PC-9 (cell line): Measurements from ENCODE around the gene LY86.

ENCODE experiments used
- EZH2 ChIP-seq: fragments of 200-600 bp; sonication (generic); IDR thresholded peaks from 2 replicates; pipeline ENCODE4 v1.8.0; 2017; ENCODE audit warnings: antibody characterized with exemption, low read depth
- TF ChIP-seq, protein P1 (sequence below): fragments of 200-600 bp; sonication (generic); conservative IDR thresholded peaks from 2 replicates; pipeline ENCODE4 v1.6.1; 2017; ENCODE audit warnings: mixed run types, antibody characterized with exemption, mild to moderate bottlenecking, moderate library complexity

DNA sequence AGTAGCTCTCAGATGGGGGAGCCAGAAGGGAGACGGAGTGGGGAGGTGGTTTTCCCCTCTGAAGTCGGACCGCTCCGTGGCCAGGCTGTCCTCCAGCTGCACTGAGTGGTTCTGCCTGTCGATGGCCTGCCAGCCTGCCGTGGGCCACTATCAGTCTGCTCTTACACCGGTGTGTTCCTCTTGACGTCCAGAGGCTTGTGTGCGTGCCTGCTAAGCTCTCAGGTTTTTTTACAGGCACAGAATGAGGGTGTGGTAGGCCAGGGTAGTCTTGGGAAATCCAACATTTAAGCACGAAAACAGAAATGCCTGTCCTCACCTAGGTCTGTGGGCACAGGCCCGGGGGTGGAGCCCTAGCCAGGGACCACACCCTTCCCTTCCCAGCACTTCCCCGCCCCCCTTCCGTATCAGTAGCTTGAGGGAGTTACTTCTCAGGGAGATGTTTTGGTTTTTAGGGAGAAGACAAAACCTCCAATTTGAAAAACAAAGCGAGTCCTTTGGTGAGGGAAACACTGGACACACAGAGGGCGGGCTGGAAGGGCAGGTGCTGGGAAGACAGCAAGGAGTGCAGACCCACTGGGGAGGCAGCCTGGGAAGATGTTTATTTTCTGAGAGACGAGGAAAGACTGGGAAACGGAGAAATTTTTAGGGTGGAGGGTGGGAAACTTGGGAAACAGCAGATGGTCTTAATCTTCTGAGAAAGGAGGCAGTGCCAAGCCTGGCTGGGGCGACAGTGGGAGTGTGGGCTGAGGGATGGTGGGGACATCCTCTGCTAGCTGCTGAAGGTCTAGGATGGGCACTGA lies 106.5 kb downstream of the LY86 start:
- TF ChIP-seq, protein P1, sequence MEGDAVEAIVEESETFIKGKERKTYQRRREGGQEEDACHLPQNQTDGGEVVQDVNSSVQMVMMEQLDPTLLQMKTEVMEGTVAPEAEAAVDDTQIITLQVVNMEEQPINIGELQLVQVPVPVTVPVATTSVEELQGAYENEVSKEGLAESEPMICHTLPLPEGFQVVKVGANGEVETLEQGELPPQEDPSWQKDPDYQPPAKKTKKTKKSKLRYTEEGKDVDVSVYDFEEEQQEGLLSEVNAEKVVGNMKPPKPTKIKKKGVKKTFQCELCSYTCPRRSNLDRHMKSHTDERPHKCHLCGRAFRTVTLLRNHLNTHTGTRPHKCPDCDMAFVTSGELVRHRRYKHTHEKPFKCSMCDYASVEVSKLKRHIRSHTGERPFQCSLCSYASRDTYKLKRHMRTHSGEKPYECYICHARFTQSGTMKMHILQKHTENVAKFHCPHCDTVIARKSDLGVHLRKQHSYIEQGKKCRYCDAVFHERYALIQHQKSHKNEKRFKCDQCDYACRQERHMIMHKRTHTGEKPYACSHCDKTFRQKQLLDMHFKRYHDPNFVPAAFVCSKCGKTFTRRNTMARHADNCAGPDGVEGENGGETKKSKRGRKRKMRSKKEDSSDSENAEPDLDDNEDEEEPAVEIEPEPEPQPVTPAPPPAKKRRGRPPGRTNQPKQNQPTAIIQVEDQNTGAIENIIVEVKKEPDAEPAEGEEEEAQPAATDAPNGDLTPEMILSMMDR: no peak
- no peak for TF ChIP-seq EZH2
